GM19023 (cell line): Measurements from ENCODE around the gene NTM.

ENCODE experiments used
- ATAC-seq: cut with Tn5 transposase; IDR thresholded peaks from one replicate; pipeline ENCODE4 v1.9.1; 2021; ENCODE audit warnings: mild to moderate bottlenecking, moderate library complexity; ENCODE audit not compliant: unreplicated experiment

NTM gene

DNA sequence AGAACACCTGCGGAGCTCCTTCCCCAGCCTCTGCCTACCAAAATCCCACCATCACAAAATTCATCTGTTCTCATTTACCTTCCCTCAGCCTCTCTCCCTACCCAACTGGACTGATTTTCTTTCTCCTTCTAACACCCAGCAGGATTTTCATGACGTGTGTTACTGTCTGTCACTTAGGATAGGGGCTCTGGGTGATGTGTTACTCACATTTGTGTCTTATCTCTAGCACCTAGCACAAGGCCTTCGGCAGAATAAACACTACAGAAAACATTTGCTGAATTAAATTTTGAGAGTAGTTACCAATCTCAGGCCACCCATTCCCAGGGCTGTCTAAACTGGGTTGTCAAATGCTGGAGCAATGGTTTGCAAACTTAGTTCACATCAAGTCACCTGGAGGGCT is 88.0 kb downstream of the NTM start:
- no peak for ATAC-seq

DNA sequence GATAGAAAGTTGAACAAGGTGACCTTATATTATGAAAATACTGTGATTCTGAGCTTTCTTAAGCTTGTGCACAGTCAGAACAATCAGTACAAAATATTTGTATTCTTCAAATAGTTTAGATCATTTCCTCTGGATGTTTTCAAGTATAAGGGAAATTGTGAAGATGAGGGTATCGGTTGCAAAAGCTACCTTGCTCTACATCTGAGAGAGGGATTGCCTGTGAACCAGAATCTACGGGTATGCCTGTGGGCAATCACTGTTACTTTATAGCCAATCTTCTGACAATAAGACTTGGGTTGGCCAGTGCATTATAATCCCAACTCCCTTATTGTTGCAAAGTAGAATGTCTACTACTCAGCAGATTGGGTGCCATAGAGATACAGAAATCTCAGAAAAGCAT is 90.5 kb downstream of the NTM start:
- ATAC-seq, result no peak

DNA sequence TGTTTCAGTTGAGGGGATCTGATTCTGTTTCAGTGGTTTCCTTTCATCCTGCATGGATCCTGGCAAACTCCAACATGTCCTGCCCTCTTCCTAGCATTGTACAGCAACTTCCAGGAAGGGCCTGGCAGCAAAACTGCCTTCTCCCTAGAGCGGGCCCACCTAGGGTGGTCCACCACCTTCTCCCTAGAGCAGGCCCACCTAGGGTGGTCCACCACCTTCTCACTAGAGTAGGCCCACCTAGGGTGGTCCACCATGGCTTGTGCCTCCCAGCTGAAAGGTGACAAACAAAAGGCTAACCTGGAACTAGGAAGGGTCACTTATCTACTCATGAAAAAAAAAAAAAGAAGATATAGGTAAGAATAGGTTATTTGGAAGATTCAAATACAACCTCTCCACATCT is 92.2 kb downstream of the NTM start:
- no peak for ATAC-seq

DNA sequence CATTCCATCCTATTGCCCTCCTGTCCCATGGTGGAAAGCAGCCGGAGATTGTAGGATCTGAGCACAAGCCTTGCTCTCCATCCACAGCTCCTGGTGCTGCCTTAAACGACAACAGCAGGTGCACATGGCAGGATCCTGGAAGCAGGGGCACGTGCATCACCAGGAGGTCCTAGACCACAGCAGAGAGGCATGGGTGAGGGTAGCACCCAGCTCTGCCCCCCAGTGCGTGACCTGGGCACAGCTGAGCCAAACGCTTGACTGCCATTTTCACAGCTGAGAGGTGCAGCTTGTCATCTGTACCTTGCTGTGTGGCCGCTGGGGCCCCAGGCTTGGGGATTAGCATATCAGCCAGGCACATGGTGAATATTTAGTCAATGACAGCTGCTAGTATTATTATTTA is 92.7 kb downstream of the NTM start:
- ATAC-seq, result no peak

DNA sequence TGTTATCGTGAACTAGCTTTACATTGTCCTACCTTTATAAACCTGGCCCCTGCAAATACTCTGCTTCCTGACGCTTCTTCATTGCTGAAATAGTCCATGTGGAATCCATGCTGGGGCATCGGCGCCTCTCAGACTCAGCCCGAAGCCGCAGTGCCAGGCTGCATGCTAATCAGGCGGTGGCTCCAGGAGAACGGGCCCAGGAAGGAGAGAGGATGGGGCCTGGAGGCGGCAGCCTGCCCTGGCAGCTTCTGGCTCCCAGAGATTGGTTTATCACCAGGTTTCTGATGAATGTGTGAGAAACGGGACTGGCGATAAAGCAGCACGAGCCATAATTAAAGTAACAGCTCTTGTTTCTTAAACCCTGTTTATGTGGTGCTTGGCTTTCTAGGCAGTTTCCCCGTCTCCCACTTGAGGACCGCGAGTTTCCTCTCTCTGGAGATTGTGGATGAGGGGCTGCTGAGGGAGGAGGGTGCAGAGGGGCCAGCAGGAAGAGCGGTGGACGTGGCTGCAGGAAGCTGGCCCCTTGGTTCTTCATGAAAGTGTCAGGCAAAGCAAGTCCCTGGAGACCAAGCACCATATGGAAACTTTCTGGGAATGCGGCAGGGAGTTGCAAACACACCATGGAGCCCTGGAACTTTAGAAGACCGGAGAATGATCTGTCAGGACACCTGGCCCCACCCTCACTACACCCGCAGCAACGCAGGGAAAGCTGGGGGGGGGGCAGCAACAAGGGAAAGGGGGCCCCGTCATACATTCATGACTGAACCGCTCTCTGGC is 93.4 kb downstream of the NTM start:
- ATAC-seq, result no peak

DNA sequence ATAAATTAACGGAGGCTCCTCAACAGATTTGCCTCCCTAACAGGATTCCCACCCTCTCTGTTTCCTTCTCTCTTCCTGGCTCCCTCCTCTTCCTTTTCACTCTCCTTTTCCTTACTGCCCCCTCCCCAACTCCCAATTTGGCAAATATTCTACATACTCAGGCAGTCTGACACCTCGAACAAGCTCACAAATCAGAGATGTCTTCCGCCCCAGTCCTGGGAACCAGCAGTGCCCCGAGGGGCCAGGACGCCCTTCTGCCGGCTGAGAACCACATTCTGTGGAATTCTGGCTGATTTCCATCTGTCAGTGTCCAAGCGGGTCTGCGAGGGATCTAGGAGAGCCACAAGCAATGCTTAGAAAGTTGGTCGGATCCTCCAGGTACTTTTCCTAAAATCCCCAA is 94.0 kb downstream of the NTM start:
- no peak for ATAC-seq

DNA sequence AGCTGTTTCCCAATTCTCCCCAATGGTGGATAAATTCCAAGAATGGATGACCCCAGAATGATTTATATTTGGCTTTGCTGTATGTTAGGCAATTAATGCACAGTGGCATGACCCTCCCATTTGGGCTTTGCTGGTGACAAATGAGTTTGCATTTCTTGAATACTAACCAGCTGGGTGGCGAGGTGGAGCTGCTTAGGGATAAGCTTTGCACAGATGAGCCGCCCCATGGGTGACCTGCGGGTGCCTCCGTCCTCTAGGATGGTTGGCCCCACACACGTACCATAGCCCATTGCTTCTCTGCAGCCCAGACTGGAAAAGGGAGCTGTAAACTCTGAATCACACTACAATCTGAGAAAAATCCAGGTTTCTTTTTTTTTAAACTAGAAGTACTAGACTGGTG is 94.6 kb downstream of the NTM start:
- ATAC-seq, result no peak

DNA sequence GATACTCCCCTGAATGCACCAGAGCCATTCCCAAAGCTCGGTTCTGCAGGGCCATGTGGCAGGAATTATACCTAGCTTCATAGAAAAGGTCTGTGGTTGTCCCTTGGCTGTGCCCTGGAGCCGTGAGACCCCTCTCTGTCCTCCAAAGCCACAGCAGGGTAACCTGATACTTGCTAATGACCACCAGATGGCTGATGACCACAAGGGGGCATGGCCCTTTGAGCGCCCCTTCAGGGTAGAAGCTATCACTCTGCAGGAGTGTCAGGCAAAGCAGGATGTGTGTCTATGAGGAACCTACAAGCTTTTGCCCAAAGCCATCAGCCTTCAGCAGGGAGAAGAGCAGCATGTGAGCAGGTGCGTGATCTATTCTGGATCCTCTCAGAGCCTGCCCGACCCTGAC is 95.3 kb downstream of the NTM start:
- ATAC-seq, result no peak

DNA sequence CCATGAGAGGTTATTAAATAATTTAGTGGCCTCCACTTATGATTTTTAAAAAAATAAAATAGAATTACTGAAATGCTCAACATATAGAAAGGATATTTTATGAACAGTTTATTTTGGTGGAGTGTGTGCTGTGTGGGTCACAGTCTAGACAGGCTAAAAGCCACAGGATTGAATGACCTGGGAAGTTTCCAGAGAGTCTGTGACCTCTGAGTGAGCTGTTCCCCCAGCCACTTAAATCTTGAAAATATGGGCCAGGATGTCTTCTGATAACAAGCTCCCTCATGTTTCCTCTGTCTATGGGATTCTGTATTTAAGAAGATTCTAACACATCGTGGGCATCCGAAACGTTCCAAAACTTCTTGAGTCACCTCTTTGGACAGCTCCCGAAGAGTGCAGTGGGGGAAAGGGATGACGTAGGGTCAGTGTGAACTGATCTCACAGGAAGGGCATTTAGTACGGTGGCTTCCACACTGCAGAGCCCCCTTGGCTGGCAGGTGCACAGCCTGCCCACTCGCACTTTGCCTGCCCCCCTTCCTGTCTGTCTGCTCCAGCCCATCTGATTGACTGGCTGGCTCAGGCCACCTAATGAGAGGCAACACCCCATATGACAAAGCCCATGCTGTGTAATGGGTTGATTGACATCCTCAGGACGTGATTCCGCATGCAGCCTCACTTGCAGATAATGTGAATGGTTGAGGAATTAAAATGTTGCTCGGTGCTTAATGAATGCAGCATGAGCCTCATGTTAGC is 97.4 kb downstream of the NTM start:
- ATAC-seq, result no peak

DNA sequence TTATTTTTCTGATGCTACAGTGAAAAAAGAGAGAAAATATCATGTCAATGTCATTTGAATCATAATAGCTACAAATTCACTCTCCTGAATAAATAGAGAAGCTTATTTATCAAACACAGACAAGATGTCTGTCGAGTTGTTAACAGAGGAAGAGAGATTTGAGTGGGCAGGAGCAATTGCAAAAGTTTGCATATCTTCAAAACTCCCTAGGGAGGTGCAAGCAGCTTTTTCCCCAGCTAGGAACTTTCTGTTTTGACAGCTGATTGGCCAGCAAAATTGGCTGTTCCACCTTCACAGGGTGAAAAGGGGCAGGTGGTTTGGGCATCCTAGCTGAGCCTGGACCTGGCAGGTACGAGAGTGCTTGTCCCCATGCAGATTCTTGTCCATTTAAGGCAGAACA is 98.2 kb downstream of the NTM start:
- ATAC-seq, result no peak

DNA sequence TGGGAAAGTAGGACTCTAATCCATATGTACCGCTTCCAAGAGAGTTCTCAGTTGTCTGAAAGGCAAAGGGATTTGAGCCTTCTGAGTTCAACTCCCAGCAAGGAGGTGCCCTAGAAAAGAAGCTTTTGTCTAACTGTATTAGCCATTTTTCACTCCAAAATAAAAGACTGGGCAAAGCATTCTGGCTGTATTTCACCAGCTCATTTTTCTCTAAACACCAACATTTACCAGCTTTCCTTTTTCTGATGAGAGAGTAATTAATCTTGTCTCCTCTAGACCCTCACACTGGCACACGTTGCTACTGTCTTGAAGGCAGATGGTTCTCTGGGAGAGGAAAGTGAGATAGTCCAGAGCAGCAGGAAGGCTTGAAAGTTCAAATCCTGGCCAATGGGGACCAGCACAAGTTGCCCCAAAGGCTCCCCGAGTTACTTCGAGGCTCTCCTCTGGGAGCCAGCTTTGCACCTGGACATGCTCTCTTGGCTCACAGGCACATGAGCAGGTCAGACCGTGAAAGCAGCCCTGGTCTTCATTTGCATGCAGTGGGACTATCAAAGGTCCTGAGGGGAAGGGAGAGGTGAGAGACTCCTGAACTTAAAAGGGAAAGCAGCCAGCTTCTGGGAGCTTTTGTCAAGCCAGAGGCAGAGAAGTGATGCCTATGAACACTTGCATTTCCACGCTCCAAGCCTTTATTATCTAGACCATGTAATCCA is 100.0 kb downstream of the NTM start:
- no peak for ATAC-seq

DNA sequence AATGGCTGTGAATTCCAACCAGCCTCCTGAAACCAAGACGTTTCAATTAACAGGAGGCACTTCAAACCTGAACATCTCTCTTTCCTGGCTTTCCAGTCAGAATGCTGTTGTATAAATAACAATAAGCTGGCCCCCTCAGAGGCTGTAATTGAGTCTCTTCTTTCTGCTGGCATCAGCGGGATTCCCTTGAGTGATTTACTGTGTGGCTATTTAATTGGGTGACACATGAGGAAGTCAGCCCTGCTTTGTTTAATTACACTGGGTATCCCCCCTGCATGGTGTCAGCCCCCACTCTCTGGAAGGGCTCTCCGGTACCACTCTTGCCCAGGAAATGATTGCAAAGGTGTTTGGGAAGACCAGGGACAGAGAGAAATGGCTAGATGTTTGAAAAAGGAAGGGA is 101.6 kb downstream of the NTM start:
- no peak for ATAC-seq

DNA sequence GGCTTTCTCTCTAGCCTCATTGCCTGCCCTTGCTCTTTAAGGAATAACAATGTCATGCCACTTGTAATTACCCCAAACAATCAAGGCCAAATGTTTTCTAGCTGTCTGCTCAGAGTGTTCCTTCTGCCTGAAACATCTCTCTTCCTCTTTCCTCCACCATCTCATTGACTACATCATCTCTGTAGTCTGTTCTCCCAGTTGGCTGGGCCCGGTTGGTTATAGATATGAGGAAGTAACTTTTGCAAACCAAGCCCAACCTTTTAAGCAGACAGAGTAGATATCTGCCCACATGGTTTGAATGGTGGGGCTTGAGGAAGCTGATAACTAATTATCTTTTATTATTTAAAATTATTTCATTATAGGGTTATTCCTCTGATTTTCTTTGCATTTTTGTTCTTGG is 104.5 kb downstream of the NTM start:
- ATAC-seq, result no peak

DNA sequence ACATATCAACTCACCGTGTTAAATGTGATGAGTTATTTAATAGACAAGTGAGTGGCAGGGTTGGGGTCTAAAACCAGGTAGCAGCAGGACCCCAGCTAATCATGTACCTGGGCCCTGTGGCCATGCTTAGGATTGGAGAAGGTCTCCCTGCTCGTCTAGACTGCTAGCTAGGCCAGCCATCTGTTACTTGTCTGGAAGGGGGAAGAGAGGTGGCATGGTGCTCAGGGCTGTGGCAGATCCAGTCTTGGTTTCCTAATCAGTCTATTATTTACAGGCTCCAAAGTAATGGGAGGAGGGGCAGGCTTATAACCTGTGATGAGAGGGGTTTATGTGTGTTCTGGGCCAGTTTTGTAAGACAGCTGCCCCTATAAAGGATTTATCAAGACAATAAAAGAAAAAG is 105.9 kb downstream of the NTM start:
- no peak for ATAC-seq

DNA sequence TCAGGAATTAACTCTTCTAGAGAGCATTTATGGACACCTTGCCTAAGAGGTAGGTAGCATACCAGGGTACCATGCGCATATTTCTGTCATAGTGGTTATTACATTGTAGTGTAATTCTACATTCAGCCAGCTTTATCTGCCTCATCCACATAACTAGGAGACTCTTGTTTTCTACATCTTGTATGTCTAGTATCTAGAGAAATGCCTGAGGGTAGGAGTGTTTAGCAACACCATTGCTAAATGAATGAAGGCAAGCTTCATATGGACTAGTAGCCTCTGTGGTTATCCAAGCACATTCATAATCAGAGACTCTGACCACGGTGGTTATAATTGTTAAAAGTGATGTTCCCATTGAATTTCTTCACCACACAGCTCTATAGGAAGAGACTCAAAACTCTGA is 107.9 kb downstream of the NTM start:
- no peak for ATAC-seq

DNA sequence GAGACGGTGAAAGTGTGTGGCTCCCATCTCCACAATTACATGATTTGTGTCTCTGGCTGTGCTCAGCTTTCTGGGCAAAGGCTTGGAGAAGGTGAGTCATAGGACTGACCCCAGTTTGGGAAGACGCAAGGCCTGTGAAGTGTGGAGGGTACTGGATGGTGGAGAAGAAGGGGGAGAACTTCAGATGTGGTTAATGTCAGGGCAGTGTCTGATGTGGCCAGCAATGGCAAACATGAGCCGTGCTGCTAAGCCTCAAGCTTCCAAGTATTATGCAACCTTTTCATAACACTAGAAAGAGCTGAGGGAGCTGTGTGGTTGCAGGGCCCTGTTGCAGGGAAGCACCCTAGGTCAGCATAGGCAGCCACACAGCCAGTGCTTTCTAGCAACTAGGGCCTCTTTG is 110.9 kb downstream of the NTM start:
- no peak for ATAC-seq

DNA sequence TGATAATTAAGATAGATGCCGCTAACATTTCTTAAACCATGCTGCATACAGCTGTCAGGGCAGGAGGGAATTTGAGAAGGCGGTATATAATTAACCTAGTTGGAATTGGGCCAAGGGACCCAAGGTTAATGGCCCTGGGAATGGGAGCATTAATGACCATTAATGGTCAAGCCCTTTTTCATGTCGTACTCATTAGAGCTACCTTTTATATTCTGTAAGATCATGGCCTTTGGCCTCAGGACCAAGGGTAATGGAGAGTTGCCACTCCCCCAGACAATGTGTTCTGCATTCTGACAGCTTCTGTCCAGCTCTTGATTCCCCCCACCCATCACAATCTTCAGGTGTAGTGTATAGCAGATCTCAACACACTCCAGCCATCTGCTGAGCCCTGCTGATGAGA is 111.6 kb downstream of the NTM start:
- ATAC-seq, result no peak

DNA sequence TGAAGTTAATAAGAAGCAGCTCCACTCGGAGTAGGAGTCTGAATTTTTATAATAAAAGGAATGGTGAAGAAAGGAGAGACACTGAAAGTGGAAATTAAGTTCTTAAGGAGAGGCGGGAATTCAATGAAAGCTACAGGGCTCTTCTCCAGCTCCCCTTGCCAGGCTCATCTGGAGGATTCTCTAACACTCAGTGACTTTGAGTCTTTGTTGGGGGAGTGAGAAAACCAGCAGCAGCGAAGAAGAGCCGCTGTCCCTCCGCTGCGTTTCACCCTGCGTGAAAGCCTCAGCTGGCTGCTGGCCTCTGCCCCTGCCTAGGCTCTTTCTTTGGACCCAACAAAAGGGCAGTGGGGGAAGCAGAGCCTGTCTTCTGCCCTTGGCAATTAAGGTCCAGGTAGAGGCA is 113.0 kb downstream of the NTM start:
- no peak for ATAC-seq

DNA sequence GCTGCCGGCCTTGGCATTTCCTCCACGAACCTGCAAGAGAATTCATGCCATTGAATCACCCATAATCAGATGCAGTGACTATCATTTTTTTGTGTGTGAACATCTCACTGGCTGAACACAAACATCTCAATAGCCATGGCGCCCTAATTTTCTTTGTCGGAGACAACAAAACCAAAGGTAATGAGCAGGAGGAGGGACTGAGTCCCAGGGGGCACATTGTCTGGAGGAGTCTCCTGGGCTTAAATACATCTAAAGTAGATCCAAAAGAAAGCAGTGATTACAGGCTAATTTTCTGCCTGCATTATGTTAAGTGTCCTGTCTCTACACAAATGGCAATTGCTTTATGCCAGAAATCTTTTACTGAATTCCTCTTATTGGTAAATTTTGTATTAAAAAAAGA is 113.5 kb downstream of the NTM start:
- ATAC-seq, result no peak

DNA sequence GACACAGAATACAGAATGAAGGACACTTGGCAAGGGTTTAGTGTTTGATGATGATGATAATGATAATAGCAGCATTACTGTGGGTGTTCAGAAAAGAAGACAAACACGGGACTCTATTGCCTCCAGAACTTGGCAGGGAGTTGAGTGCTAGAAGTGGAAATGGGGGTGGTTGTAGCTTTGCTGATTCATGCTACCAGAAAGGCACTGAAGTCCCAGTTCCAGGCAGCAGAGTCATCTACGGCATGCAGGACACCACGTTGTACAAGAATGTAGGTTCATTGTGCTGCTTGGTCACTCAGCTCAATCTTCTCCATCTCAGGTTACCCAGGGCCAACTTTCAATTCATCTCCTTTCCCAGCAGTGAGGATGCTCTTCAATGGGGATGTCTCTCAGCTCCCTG is 115.7 kb downstream of the NTM start:
- no peak for ATAC-seq

DNA sequence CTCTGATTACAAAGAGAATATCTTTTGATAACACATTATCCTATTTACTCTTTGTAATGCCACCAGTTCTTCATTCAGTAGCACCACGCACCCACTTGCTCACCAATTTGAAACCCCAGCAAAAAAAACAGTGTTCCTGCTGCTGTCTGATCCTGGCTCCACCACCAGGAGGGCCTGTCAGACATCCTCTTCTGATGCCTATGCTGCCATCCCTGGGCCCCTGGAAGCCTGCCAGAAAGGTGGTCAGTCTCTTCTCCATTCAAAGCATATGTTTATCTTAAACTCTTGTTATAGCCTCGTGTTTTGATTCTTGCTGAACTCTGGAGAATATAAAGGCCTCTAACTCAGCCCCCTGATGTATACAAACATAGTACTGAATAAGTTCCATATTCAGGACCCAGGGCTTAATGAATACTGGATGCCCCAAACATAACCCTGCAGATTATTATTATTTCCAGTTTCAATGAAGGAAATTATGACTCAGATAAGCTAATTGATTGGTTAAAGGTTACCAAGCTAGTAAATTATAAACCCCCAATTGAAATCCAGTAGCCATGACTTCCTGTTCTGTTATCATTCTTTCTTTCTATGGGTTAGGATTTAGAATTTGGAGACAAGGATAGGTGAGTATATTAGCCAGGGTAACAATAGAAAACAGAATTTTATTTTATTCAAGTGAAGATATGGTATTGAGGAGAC is 116.7 kb downstream of the NTM start:
- ATAC-seq, result no peak
